Spleen (tissue), 7 donors: Measurements from ENCODE around the gene AKT1.

Experiments
- POLR2A ChIP-seq, 3 donors: fragments of 450-650 bp; IDR thresholded peaks; one replicate each; pipeline ENCODE4 v1.5.1; 2017; ENCODE audit warnings: antibody characterized with exemption in 3 of 3, mild to moderate bottlenecking in 1 of 3
- TF ChIP-seq, protein P1 (sequence below), 11 experiments: fragments of 200-600 bp in 7 of 11; fragments of 450-650 bp in 4 of 11; sonication (generic) in 4 of 11; IDR thresholded peaks in 8 of 11; conservative IDR thresholded peaks in 3 of 11; 1 replicate in 7 of 11; 2 replicates in 4 of 11; pipeline versions ENCODE4 v1.4.0 to v1.8.0; 2016 to 2021; ENCODE audit warnings: antibody characterized with exemption in 11 of 11, inconsistent platforms in 4 of 11, mild to moderate bottlenecking in 1 of 11
- donor health status: DM: no; HTN: no; CAD: no; lungs with moderate emphysema.
- donor health status: DM: no; HTN: no; CAD: no.
- donor health status: DM: no; HTN: no; CAD: no.

- TF ChIP-seq POLR2A (IDR thresholded peaks at IDR 0.05) = no peak
- TF ChIP-seq, protein P1, sequence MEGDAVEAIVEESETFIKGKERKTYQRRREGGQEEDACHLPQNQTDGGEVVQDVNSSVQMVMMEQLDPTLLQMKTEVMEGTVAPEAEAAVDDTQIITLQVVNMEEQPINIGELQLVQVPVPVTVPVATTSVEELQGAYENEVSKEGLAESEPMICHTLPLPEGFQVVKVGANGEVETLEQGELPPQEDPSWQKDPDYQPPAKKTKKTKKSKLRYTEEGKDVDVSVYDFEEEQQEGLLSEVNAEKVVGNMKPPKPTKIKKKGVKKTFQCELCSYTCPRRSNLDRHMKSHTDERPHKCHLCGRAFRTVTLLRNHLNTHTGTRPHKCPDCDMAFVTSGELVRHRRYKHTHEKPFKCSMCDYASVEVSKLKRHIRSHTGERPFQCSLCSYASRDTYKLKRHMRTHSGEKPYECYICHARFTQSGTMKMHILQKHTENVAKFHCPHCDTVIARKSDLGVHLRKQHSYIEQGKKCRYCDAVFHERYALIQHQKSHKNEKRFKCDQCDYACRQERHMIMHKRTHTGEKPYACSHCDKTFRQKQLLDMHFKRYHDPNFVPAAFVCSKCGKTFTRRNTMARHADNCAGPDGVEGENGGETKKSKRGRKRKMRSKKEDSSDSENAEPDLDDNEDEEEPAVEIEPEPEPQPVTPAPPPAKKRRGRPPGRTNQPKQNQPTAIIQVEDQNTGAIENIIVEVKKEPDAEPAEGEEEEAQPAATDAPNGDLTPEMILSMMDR (IDR thresholded peaks at IDR 0.05 in 8 of 11, conservative IDR thresholded peaks at IDR 0.05 in 3 of 11) = no peak
Measured at GRCh38 chr14:104745431-104745830, 50.1 kb downstream of the AKT1 start.
